Mesothelial cell of epicardium (in vitro differentiated cells): Measurements from ENCODE around the gene CDH12. TPM values are rescaled to one million over a fixed set of nuclear protein-coding genes. Genes with fewer than 3 reads are reported as not detected.

ENCODE experiments used
- DNase-seq, 2 experiments: peaks; one replicate each; pipeline ENCODE4 v3.0.0; 2021; ENCODE audit warnings: low spot score in 2 of 2; ENCODE audit not compliant: unreplicated experiment in 2 of 2
- H3K27ac Mint-ChIP-seq: 2 replicates; pipeline ENCODE4 v1.8.0; 2021; ENCODE audit warnings: mixed read lengths
- H3K27me3 Mint-ChIP-seq: 2 replicates; pipeline ENCODE4 v1.8.0; 2021; ENCODE audit warnings: low read depth, mixed read lengths
- H3K36me3 Mint-ChIP-seq: 2 replicates; pipeline ENCODE4 v1.8.0; 2021; ENCODE audit warnings: mixed read lengths
- H3K4me1 Mint-ChIP-seq: 2 replicates; pipeline ENCODE4 v1.8.0; 2021; ENCODE audit warnings: mixed read lengths
- H3K4me3 Mint-ChIP-seq: 2 replicates; pipeline ENCODE4 v1.8.0; 2021; ENCODE audit warnings: mild to moderate bottlenecking, moderate library complexity, mixed read lengths
- H3K9me3 Mint-ChIP-seq: 2 replicates; pipeline ENCODE4 v1.8.0; 2021; ENCODE audit warnings: mixed read lengths
- total RNA-seq: library from RNA; stranded (reverse); gene quantifications from 3 replicates; pipeline ENCODE4 v1.2.1, GENCODE V29; 2021
- TF ChIP-seq, protein P1 (sequence below): fragments of 200-600 bp; sonication (generic); IDR thresholded peaks from one replicate; pipeline ENCODE4 v1.5.0; 2021; ENCODE audit warnings: antibody characterized with exemption; ENCODE audit not compliant: unreplicated experiment

Gene CDH12
- total RNA-seq, 1 donor from 2014 or later: 1.6 TPM

DNA sequence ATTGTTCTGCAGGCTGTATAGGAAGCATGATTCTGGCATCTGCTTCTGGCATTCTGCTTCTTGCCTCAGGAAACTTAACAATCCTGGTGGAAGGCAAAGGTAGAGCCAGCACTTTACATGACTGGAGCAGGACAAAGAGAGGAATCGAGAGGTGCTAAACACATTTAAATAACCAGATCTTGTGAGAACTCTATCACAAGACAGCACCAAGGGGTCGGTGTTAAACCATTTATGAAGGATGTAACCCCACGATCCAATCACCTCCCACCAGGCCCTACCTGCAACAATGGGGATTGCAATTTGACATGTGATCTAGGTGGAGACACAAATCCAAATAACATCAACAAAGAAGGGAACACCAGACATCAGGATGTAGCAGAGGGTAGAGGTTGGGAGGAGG, 221.5 kb downstream of the CDH12 start:
- H3K36me3 Mint-ChIP-seq: no peaks in the 10 kb centered on the region
- no peak overlapping the region for H3K27ac Mint-ChIP-seq
- H3K4me1 Mint-ChIP-seq: no peaks in the 10 kb centered on the region
- no peak overlapping the region for H3K4me3 Mint-ChIP-seq
- TF ChIP-seq, protein P1, sequence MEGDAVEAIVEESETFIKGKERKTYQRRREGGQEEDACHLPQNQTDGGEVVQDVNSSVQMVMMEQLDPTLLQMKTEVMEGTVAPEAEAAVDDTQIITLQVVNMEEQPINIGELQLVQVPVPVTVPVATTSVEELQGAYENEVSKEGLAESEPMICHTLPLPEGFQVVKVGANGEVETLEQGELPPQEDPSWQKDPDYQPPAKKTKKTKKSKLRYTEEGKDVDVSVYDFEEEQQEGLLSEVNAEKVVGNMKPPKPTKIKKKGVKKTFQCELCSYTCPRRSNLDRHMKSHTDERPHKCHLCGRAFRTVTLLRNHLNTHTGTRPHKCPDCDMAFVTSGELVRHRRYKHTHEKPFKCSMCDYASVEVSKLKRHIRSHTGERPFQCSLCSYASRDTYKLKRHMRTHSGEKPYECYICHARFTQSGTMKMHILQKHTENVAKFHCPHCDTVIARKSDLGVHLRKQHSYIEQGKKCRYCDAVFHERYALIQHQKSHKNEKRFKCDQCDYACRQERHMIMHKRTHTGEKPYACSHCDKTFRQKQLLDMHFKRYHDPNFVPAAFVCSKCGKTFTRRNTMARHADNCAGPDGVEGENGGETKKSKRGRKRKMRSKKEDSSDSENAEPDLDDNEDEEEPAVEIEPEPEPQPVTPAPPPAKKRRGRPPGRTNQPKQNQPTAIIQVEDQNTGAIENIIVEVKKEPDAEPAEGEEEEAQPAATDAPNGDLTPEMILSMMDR: no peak
- peaks cover 11% of the 10 kb centered on the region for H3K9me3 Mint-ChIP-seq
- DNase-seq: no peak
- H3K27me3 Mint-ChIP-seq: peaks cover 6% of the 10 kb centered on the region

DNA sequence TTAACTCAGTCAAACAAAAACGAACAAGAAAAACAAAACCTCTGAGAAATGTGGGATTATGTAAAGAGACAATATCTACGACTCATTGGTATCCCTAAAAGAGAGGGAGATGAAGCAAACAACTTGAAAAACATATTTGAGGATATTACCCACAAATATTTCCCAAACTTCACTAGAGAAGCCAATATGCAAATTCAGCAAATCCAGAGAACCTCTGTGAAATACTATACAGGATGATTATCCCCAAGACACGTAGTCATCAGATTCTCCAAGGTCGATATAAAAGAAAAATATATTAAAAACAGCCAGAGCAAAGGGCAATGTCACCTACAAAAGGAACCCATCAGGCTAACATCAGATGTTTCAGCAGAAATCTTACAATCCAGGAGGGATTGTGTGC, 226.1 kb downstream of the CDH12 start:
- no peaks in the 10 kb centered on the region for H3K4me1 Mint-ChIP-seq
- peaks cover 9% of the 10 kb centered on the region for H3K27me3 Mint-ChIP-seq
- DNase-seq: no peak
- no peak overlapping the region for H3K4me3 Mint-ChIP-seq
- H3K36me3 Mint-ChIP-seq: no peaks in the 10 kb centered on the region
- TF ChIP-seq, protein P1: no peak
- H3K27ac Mint-ChIP-seq: no peak overlapping the region
- H3K9me3 Mint-ChIP-seq: peaks cover 5% of the 10 kb centered on the region

DNA sequence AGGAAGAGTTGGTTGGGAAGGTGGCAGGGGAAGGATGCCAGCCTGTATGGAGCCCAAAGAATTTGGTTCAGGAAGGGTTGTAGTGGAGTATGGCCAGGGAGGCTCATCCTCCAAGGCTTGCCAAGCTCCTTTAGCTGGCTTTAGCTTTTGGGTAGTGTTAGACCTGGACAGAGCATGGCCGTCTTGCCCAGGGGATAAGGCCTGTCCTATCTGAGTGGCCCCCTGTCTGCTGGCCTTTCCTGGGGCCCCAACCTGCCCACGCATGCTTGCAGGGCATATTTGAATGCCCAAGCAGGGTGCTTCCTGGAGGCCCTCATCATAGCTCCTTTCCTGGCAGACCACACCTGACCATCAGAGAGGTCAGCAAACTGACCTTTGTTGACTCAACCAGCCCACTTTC, 227.7 kb downstream of the CDH12 start:
- Mint-ChIP-seq H3K4me3 (no peak overlapping the region), H3K4me1 (no peaks in the 10 kb centered on the region), H3K27me3 (peaks cover 7% of the 10 kb centered on the region), H3K27ac (no peak overlapping the region), H3K36me3 (no peaks in the 10 kb centered on the region), H3K9me3 (peaks cover 5% of the 10 kb centered on the region)
- DNase-seq: no peak
- TF ChIP-seq, protein P1: no peak

DNA sequence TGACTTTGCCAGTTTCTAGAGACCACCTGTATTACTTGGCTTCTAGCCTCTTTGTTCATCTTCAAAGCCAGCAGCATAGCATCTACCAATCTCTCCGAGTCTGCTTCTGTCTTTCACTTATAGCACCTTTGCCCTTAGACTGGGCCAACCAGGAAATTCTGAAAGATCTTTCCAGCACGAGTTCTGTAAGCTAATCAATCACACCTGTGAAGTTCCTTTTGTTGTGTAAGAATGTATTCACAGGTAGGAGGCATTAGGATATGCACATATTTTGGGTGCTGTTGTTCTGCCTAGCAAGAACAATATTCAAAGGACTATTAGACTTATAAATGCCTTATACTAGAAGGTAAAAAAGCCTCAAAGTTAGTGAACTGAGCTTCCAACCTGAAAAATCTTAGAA, 232.1 kb downstream of the CDH12 start:
- Mint-ChIP-seq H3K27ac (no peak overlapping the region), H3K36me3 (no peaks in the 10 kb centered on the region), H3K4me3 (no peak overlapping the region), H3K9me3 (peaks cover 5% of the 10 kb centered on the region), H3K27me3 (peaks cover 14% of the 10 kb centered on the region), H3K4me1 (no peaks in the 10 kb centered on the region)
- DNase-seq: no peak
- TF ChIP-seq, protein P1: no peak

- TF ChIP-seq, protein P1: no peak
- no peak for DNase-seq
- H3K4me3 Mint-ChIP-seq: no peak overlapping the region
- H3K4me1 Mint-ChIP-seq: peaks cover 10% of the 10 kb centered on the region
- H3K27me3 Mint-ChIP-seq: peaks cover 28% of the 10 kb centered on the region
- H3K9me3 Mint-ChIP-seq: no peaks in the 10 kb centered on the region
- H3K36me3 Mint-ChIP-seq: no peaks in the 10 kb centered on the region
- no peak overlapping the region for H3K27ac Mint-ChIP-seq
Observed at GRCh38 chr5:22615964-22616363, 237.2 kb downstream of the CDH12 start.

DNA sequence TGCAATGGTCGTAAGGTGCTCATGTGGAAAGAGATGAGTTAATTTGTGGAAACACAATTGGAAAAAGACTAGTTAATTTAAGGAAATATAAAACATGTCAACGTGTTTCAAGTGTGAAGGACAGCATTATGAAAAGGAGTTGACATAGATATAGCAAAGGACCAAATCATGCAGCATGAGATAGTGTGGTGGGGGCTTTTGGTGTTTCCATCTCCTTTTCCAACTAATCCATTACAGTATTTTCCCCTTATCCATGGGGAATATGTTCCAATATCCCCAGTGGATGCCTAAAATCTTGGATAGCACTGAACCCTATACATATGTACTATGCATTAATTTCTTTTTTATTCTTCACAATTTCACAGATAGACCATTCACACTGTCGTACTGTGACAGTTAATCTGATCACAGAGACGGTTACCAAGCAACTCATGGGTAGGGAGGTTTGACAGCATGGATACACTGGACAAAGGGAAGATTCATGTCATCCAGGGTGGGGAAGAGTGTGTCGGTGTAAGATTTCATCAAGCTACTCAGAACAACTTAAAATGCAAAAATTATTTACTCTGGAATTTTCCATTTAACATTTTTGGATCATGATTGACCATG, 238.6 kb downstream of the CDH12 start:
- H3K36me3 Mint-ChIP-seq: no peaks in the 10 kb centered on the region
- no peaks in the 10 kb centered on the region for H3K9me3 Mint-ChIP-seq
- peaks cover 10% of the 10 kb centered on the region for H3K4me1 Mint-ChIP-seq
- no peak overlapping the region for H3K4me3 Mint-ChIP-seq
- H3K27me3 Mint-ChIP-seq: peaks cover 28% of the 10 kb centered on the region
- TF ChIP-seq, protein P1: no peak
- DNase-seq: no peak
- no peak overlapping the region for H3K27ac Mint-ChIP-seq
